Measurements from ENCODE around the gene SH2D1A.
"Not testable (repeated sequence)": the region's sequence is repeated elsewhere in the genome, so short reads cannot be mapped to it uniquely, and the experiment has no call there.

The SH2D1A gene

DNA sequence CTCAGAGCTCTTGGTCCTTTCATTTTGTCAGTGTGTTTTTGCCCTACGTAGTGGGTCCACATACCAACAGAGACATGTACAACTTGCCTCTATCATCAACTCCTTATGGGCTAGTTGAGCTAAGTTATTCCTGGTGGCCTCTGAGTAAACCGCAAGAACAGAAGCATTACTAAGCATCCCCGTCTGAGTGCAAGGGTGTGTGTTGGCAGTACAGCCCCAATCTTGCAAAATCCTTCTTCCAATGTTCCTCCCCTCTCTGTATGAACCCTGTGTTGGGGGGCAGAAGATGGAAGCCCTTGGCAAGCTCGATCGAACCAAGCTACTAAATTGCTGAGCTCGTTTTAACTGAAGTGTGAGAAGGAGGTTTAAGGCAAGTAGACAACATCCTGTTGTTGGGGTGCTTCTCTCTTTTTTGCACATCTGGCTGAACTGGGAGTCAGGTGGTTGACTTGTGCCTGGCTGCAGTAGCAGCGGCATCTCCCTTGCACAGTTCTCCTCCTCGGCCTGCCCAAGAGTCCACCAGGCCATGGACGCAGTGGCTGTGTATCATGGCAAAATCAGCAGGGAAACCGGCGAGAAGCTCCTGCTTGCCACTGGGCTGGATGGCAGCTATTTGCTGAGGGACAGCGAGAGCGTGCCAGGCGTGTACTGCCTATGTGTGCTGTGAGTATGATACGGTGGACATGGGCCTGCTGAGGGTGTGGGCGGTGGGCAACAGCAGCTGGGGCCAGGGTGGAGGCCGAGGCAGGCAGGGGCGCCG, at the start of gene SH2D1A:
SH2D1A (plus strand) TSS at position 447 of the 760 bp plus-strand sequence; CDS start at position 527, 80 bp downstream.
- DNase-seq = peak; percentile 27 to 61

- not testable (repeated sequence) for DNase-seq
Measured at GRCh38 chrX:124299323-124299722, 47.0 kb upstream of the SH2D1A start.

DNA sequence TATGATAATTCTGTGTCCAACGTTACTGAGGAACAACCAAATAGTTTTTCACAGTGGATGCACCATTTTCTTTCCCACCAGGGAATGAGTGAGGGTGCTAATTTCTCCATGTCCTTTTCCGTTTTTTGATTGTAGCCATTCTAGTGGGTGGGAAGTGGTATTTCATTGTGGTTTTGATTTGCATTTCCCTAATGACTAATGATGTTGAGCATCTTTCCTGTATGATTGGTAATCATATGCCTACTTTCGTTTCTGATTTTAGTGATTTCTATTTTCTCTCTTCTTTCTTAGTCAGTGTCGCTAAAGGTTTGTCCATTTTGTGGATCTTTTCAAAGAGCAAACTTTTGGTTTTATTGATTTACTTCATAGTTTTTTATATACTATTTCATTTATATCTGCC, 46.0 kb upstream of the SH2D1A start:
- DNase-seq = peak in 1 of 2 donors; percentile 54

DNA sequence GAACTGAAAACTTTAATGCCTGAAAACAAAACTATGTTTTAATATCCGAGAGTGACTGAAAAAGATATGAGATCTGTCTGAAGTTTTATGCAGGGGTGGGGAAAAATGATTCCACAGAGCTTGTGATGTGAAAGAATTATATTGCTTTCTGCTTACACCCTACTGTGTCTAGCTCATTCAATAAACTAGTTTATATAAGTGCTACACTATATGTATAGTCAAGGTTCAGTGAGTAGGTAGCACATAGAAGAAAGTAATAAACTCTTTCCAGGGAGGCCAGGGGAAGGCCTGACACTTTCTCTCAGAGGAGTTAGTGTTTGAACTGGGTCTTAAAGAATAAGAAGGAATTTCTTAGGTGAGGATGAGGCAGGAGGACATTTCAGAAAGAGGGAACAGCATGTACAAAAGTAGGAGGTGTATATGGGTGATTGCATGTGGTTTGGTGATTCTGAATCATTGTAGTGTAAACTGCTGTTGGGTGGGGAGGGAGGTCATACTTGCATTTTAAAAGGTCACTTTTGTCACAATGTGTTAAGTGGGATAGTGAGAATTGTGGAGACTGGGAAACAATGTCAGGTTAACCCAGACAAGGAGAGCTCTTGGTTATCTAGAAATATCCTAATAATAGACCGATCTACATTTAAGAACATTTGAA, 39.0 kb upstream of the SH2D1A start:
- no peak for DNase-seq

DNA sequence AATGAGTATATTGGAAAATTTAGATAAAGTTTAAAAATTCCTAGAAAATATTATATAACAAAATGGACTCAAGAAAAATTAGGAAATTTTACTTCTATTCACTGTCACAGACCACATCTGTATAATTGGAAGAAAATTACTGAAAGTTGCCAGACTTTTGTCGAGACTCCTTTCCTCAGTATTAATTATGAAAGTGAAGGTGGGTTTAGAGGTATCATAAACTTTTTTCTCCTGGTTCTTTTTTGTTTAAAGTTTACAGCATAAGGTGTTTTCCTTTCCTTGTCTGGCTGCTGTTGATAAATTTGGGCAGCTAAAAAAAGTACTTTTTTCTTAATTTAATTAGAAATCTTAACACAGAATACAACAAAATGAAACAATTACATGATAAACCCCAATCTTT, 20.6 kb upstream of the SH2D1A start:
- DNase-seq = no peak

GRCh38 chrX:124328765-124329164, 17.6 kb upstream of the SH2D1A start:
- no peak for DNase-seq

GRCh38 chrX:124332481-124333424, 13.6 kb upstream of the SH2D1A start, which contains the start of gene TEX13D:
Gene TEX13D, plus strand, starts transcription at chrX:124332660. Its CDS starts 258 bp downstream, at chrX:124332918.
- DNase-seq = no peak

DNA sequence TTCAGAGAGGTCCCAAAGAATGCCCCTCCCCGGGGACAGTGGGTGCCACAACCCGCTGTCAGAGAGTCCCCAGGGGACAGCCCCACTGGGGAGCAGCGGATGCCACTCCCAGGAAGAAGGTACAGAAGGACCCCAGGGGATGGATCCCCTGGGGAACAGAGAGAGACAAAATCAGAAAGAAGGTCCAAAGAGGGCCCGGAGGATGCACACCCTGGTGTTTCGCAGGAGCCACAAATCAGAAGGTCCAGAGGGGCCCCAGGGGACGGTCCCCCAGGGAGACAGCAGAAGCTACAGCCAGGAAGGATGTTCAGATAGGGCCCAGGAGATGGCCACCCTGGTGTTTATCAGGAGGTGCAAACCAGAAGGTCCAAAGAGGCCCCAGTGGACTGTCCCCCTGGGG, 12.5 kb upstream of the SH2D1A start:
- no peak for DNase-seq

- not testable (repeated sequence) for DNase-seq
Measured at GRCh38 chrX:124334555-124334954, 11.8 kb upstream of the SH2D1A start.

DNA sequence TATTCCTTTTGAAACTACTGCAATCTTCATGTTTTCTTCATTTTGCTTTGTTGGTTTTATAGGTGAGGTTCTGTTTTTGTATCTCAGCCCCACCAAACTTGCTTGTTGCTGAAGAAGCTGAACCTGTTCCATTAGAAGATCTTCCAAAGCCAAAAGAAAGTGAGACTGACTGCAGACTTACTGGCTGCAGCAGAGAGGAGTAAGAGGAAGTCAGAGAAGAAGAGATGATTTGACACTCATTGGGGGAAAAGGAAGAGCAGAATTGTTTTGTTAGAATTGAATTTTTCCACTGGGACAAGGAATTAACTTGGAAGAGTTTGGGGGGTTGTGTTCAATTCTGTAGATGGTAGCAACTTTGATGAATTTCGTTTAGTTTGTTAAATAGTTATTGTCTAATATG, 10.8 kb upstream of the SH2D1A start:
- DNase-seq = no peak

- DNase-seq = no peak
Measured at GRCh38 chrX:124337916-124338315, 8.4 kb upstream of the SH2D1A start.

GRCh38 chrX:124338733-124339514, 7.4 kb upstream of the SH2D1A start:
- DNase-seq = peak; percentile 31 to 62

DNA sequence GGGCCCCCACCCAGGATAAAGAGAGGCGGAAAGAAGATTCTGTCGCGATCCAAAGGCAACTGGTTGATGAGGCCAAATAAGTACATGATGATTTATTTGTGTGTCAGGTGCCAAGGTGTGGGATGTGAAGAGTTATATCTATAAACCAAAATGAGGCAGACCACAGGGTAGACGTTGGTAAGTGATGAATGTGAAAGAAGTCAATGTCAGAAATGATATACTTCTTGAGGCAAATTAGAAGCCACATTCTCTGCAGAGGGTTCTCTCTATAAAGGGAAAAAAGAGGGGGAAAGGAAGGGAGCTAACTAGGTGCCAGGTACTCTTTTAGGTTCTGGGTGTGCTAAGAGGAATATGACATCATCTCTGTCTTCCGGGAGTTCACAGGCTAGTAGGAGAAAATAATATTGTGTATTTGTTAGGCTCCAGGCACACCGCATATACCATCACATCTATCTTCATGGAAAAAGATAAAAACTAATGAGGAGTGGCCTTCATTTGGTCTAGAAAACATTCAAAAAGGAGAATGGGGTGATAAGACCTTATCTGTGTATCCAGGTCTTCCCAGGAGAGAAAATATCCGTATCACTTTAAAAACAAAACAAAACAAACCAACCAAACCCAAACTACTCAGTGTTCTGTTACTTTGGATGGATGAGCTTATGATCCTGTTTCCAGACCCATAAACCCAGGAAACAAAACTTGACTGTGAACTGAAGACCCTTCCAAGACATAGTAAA, 4.8 kb upstream of the SH2D1A start:
- DNase-seq = no peak

DNA sequence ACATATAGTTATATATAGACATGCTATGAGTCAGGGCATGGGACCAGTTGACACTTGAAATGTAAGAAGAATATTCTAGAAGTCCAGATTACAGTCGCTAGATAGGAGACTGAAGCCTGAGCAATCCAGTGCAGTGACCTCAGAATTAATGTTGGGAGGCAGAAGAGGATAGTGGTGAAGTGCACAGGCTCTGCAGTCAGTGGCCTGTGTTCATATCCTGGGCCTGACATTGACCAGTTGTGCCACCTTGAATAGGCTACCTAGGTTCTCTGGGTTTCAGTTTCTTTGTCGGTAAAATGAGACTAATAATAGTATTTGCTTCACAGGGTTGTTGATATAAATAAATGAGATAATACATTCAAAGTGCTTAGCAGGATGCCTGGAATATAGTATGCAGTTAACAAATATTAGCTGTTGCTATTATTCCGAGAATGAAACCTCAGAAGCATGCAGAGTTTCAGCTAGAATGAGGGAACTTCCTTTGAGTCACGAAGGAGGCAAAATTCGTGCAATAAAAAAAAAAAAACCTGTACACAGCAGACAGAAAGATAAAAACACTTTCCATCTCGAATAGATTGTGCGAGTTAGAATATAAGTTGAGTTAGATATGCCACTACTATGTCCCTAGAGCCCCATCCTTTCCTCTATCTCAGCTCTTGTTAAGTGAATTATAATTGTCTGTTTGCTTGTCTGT, 4.0 kb upstream of the SH2D1A start:
- peak in 1 of 2 donors; percentile 51 for DNase-seq

- DNase-seq = peak in 1 of 2 donors; percentile 51
Measured at GRCh38 chrX:124343016-124343415, 3.3 kb upstream of the SH2D1A start.

DNA sequence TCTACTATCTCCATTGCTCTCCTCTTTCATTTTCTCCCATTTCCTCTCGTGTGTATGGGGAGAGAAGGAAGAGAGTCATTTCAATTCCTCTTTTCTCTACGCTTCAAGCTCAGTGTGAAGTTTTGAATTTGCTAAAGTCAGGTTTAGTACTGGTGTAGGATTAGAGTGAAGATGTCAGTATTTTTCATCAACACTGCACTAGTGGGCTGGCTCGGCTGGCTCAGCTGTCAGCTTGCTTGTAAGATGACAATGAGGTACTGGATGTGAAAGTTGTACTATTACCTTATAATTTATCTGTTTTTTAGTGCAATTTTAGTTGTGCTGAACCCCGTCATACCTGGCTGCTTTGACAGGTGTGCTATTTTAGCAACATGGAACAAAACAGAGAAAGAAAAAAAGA, 2.1 kb upstream of the SH2D1A start:
- DNase-seq = no peak

DNA sequence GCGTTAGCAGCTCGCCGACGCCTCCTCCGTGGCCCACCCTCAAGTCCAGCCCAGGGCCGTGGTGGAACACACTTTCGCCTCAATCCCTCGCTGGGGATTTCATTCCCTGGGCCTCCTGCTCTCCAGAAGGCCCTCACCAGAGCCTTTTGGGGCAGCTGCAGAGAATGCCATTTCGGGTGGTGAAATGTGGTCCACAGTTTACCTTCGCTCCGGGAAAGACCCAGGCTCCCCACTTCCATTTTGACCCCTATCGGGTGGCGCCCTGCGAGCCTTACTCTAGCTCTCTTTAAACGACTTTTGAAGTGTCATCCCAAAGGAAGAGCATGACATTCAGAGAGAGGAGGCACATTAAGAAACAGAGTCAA, 496 bp downstream of the SH2D1A start:
- DNase-seq = no peak

GRCh38 chrX:124347242-124347641, 879 bp downstream of the SH2D1A start:
- peak in 1 of 2 donors; percentile 48 for DNase-seq

DNA sequence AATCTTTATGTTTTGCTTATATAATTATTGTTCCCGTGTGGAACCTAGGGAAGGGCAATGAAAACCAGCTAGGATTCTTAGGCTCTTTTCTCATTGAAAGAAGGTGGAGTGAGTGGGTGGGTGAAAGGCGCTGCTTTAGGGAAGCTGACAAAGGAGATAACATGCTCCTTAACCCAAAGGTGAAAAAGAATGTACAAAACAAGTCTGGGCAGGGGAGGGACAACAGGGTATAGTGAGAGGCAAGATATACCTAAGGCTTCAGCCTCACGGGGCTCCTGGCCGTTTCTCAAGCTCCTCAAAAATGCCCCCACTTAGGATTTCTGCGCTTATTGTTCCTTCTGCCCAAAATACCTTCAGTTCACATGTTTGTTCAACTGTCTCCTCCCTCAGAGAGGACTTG, 1.8 kb downstream of the SH2D1A start:
- no peak for DNase-seq

DNA sequence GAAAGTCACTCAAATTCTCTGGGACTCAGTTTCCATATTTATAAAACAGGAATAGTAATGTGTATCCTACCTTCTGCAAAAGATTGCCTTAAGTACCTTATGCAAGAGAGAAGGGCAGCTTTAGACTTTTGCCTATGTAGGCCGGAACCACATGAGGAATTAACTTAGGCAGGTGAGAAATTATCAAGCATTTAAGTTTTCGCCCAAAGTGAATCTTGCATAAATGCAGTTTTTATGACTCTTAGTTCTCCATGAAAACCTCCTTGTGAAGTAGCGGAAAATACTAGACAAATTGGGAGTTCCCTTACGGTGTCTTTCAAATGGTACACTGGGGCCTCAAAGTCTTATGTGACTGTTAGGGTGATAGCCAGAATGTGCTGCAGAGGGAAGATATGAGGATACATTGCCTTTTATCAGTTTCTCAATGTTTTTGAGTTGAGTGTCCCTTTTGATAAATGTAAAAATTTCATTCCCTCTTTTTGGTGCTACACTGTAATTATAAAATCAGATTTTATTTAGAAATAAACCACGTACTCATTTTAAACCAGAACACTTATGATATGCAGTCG, 2.6 kb downstream of the SH2D1A start:
- DNase-seq = no peak

DNA sequence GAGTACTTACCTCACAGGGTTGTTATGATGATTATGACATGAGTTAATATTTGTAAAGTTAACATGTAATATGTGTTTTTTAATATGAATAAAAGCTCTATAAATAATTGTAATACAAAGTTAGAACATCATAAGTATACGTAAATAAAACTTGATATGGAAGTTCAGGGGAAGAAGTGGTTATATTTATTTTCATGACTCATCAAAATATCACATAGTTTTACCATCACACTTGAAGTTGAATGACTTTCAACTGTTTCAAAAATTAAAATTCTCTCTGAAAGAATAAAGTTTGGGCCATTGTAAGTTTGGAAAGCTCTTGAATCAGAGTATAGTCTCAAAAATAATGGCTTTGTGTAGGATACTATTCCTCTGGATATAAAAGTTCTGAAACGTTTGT, 8.3 kb downstream of the SH2D1A start:
- no peak for DNase-seq
